Keratinocyte (primary cell): ENCODE measurements around the gene SMAP1. TPM values are rescaled to one million over a fixed set of nuclear protein-coding genes. Genes with fewer than 3 reads are reported as not detected.

Source experiments
- DNase-seq: peaks from one replicate; pipeline ENCODE4 v3.0.0-alpha.2; 2011; ENCODE audit warnings: low read depth, missing footprints, low spot score
- FAIRE-seq: peaks from 2 replicates; lab custom pipeline; 2011; peaks lifted over from hg19 to GRCh38; lab: Jason Lieb, UNC
- H2AFZ ChIP-seq: 2 replicates; pipeline ENCODE4 v1.6.0; 2012; ENCODE audit warnings: low read length, control low read depth, inconsistent platforms; ENCODE audit not compliant: control insufficient read depth
- H3K27ac ChIP-seq: 2 replicates; pipeline ENCODE4 v1.5.1; 2011; ENCODE audit warnings: low read length; ENCODE audit not compliant: control insufficient read depth, insufficient read depth
- H3K27me3 ChIP-seq: 3 replicates; pipeline ENCODE4 v1.6.0; 2011; ENCODE audit warnings: low read length; ENCODE audit not compliant: control insufficient read depth, insufficient read depth; ENCODE audit errors: extremely low read depth
- H3K36me3 ChIP-seq, 2 experiments: 2 replicates in 1 of 2; 3 replicates in 1 of 2; pipeline ENCODE4 v1.5.1; 2011; ENCODE audit warnings: low read length in 2 of 2, mild to moderate bottlenecking in 1 of 2; ENCODE audit not compliant: control insufficient read depth in 2 of 2, insufficient read depth in 2 of 2; ENCODE audit errors: extremely low read depth in 1 of 2
- H3K4me1 ChIP-seq: 3 replicates; pipeline ENCODE4 v1.5.1; 2011; ENCODE audit warnings: low read length; ENCODE audit not compliant: control insufficient read depth, insufficient read depth; ENCODE audit errors: extremely low read depth
- H3K4me2 ChIP-seq: 3 replicates; pipeline ENCODE4 v1.6.0; 2011; ENCODE audit warnings: low read depth, low read length; ENCODE audit not compliant: control insufficient read depth, insufficient read depth; ENCODE audit errors: extremely low read depth
- H3K4me3 ChIP-seq, 3 experiments: fragments of 200-600 bp in 1 of 3; sonication (generic) in 1 of 3; 2 replicates in 2 of 3; 3 replicates in 1 of 3; pipeline ENCODE4 v1.5.1; 2011 to 2016; ENCODE audit warnings: low read length in 3 of 3, mild to moderate bottlenecking in 3 of 3, control low read depth in 2 of 3, inconsistent platforms in 1 of 3, low read depth in 1 of 3, mixed read lengths in 1 of 3, mixed run types in 1 of 3, moderate library complexity in 1 of 3; ENCODE audit not compliant: control insufficient read depth in 2 of 3, insufficient read depth in 2 of 3; ENCODE audit errors: extremely low read depth in 1 of 3
- H3K79me2 ChIP-seq: 2 replicates; pipeline ENCODE4 v1.6.0; 2012; ENCODE audit warnings: low read length; ENCODE audit not compliant: control insufficient read depth, insufficient read depth
- H3K9ac ChIP-seq: 3 replicates; pipeline ENCODE4 v1.6.0; 2011; ENCODE audit warnings: low read length; ENCODE audit not compliant: control insufficient read depth, insufficient read depth; ENCODE audit errors: extremely low read depth
- H3K9me1 ChIP-seq: 3 replicates; pipeline ENCODE4 v1.6.0; 2011; ENCODE audit warnings: low read length; ENCODE audit not compliant: control insufficient read depth, insufficient read depth; ENCODE audit errors: extremely low read depth
- H3K9me3 ChIP-seq: 2 replicates; pipeline ENCODE4 v1.5.1; 2012; ENCODE audit warnings: low read depth, low read length; ENCODE audit not compliant: control insufficient read depth
- H4K20me1 ChIP-seq: 3 replicates; pipeline ENCODE4 v1.6.0; 2011; ENCODE audit warnings: low read length; ENCODE audit not compliant: control insufficient read depth, insufficient read depth; ENCODE audit errors: extremely low read depth
- CTCF ChIP-seq, 3 experiments: IDR thresholded peaks in 1 of 3; conservative IDR thresholded peaks in 1 of 3; optimal IDR thresholded peaks in 1 of 3; 2 replicates in 2 of 3; 3 replicates in 1 of 3; pipeline versions ENCODE3 to v1.5.1; 2011; ENCODE audit warnings: low read length in 3 of 3, mild to moderate bottlenecking in 3 of 3, moderate library complexity in 2 of 3, control low read depth in 1 of 3, inconsistent platforms in 1 of 3; ENCODE audit not compliant: insufficient read depth in 2 of 3; ENCODE audit errors: extremely low read depth in 1 of 3
- EZH2 ChIP-seq: IDR thresholded peaks from one replicate; pipeline ENCODE4 v1.6.1; 2012; ENCODE audit warnings: inconsistent platforms, mild to moderate bottlenecking, low read length, moderate library complexity
- dilution Hi-C: fragments of 300-500 bp; cut with MboI; formaldehyde crosslinking; loops from one replicate; pipeline ENCODE4 v1.7.0; 2020; ENCODE audit warnings: low sequenced_read_pairs; ENCODE audit not compliant: extremely low pct_ligation_motif_present
- polyA plus RNA-seq, 5 experiments: library from polyadenylated mRNA; depleted of rRNA in 3 of 5; stranded (reverse) in 3 of 5; stranded (forward) in 1 of 5; unstranded in 1 of 5; fragments of >200 nt; gene quantifications; 1 replicate in 1 of 5; 2 replicates in 3 of 5; 3 replicates in 1 of 5; pipeline versions ENCODE4 v1.2.1 to v1.2.3, GENCODE V29; 2011 to 2012; ENCODE audit warnings: missing spikeins in 2 of 5, low read depth in 1 of 5, low replicate concordance in 1 of 5

SMAP1 gene
- polyA plus RNA-seq, 1 donor (not counting 4 experiments of a cell fraction or from before 2014, with no cell fraction given): 16.5 TPM

DNA sequence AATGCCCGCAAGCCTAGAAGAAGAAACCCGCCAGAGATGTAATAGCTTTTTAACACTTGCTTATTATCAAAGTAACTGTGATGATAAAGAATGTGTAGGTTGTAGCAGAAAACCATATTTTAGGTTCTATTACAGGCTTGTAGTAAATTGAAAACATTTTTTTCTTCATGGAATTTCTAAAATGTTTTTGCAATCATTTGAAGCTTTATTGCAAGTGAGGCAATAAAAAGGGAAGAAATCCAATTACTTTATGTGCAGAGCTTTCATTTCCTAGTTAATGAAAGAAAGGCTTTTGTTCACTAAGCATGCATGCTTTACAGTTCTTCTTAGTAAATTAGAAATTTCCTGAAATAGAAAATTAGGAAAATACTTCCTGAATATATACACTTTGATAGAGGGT is 154.1 kb downstream of the SMAP1 start:
- H3K79me2 ChIP-seq: no peaks in the 10 kb centered on the region
- no peak overlapping the region for H3K4me2 ChIP-seq
- H3K36me3 ChIP-seq: no peaks in the 10 kb centered on the region
- H3K4me1 ChIP-seq: no peaks in the 10 kb centered on the region
- no peaks in the 10 kb centered on the region for H3K27me3 ChIP-seq
- no peaks in the 10 kb centered on the region for H3K9me1 ChIP-seq
- H3K9me3 ChIP-seq: no peaks in the 10 kb centered on the region
- no peaks in the 10 kb centered on the region for H4K20me1 ChIP-seq
- dilution Hi-C loops: no loop called here
- TF ChIP-seq EZH2: no peak
- TF ChIP-seq CTCF (optimal IDR thresholded peaks at IDR 0.05 in 1 of 3, IDR thresholded peaks at IDR 0.05 in 1 of 3, conservative IDR thresholded peaks at IDR 0.05 in 1 of 3; ENCODE audit: extremely low read depth in 1 of 3, insufficient read depth in 2 of 3, low read length in 3 of 3): no peak
- H3K9ac ChIP-seq: no peak overlapping the region
- no peak overlapping the region for H3K4me3 ChIP-seq
- FAIRE-seq: no peak
- DNase-seq: no peak
- H3K27ac ChIP-seq: no peak overlapping the region
- H2AFZ ChIP-seq: no peak overlapping the region

DNA sequence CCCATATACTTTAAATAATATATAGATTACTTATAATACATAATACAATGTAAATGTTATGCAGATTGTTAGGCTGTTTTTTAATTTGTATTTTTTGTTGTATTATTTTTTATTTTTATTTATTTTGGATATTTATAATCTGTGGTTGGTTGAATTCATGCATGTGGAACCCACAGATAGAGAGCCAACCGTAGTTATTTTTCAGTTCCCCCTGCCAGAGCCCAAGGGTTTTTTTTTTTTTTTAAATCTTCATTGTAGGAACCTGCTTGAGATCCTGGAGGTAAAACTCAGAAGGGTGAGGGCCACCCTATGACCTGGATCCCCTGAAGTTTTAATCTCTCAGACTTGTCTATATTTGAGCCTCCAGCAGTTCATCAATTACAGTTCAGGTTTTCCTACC is 156.0 kb downstream of the SMAP1 start:
- H3K9me1 ChIP-seq: no peaks in the 10 kb centered on the region
- no peaks in the 10 kb centered on the region for H3K9me3 ChIP-seq
- H3K4me2 ChIP-seq: no peak overlapping the region
- no peaks in the 10 kb centered on the region for H3K36me3 ChIP-seq
- TF ChIP-seq CTCF (optimal IDR thresholded peaks at IDR 0.05 in 1 of 3, IDR thresholded peaks at IDR 0.05 in 1 of 3, conservative IDR thresholded peaks at IDR 0.05 in 1 of 3; ENCODE audit: extremely low read depth in 1 of 3, insufficient read depth in 2 of 3, low read length in 3 of 3) (no peak), EZH2 (no peak)
- H3K27me3 ChIP-seq: no peaks in the 10 kb centered on the region
- H4K20me1 ChIP-seq: no peaks in the 10 kb centered on the region
- dilution Hi-C loops: no loop called here
- no peak overlapping the region for H3K27ac ChIP-seq
- no peak overlapping the region for H3K9ac ChIP-seq
- FAIRE-seq (no peak), DNase-seq (no peak)
- no peak overlapping the region for H2AFZ ChIP-seq
- H3K4me1 ChIP-seq: no peaks in the 10 kb centered on the region
- no peak overlapping the region for H3K4me3 ChIP-seq
- H3K79me2 ChIP-seq: no peaks in the 10 kb centered on the region
